Activated naive CD4-positive, alpha-beta T cell treated with anti-CD3 and anti-CD28 coated beads, Interleukin-2, amount 50 U/mL, for 72 hours (primary cell): ENCODE data around the gene COL11A1. TPM values are rescaled to one million over a fixed set of nuclear protein-coding genes. Genes with fewer than 3 reads are reported as not detected.
"Not testable (repeated sequence)": the region's sequence is repeated elsewhere in the genome, so short reads cannot be mapped to it uniquely, and the experiment has no call there.

Source experiments
- ATAC-seq, 2 donors: fragments of 150-1000 bp; cut with Tn5 transposase; 2 replicates each; pipeline ENCODE4 v1.10.0; 2021; ENCODE audit warnings: mild to moderate bottlenecking in 2 of 2, moderate library complexity in 2 of 2
- DNase-seq, 2 donors: peaks; one replicate each; pipeline ENCODE4 v3.0.0; 2021 to 2022; ENCODE audit warnings: low spot score in 2 of 2
- H3K27ac Mint-ChIP-seq, 2 donors: one replicate each; pipeline ENCODE4 v1.8.0; 2022; ENCODE audit warnings: mild to moderate bottlenecking in 2 of 2, mixed read lengths in 2 of 2
- H3K36me3 Mint-ChIP-seq, 2 donors: one replicate each; pipeline ENCODE4 v1.8.0; 2022; ENCODE audit warnings: mixed read lengths in 2 of 2
- H3K9me3 Mint-ChIP-seq, 2 donors: one replicate each; pipeline ENCODE4 v1.8.0; 2022; ENCODE audit warnings: mixed read lengths in 2 of 2
- total RNA-seq, 2 donors: library from RNA; stranded (reverse); gene quantifications; one replicate each; pipeline ENCODE4 v1.2.3, GENCODE V29; 2022

The COL11A1 gene
- total RNA-seq, 2 donors from 2014 or later, result not detected

DNA sequence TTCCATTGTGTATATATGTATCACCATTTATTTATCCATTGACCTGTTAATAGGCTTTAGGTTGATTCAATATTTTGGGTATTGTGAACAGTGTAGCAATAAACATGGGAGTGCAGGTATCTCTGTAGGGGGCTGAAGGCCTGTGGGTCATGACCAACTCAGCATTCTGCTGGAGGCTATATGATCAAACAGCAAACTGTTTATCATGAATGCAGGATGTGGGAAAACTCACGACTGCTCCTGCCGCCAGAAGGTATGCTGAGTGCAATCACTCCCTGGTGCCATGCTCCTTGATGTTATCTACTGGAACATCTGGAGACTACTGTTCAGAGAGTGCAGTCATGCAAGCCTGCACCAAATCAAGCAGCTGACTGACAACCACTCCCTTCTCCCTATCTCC, 275.2 kb downstream of the COL11A1 start:
- Mint-ChIP-seq H3K36me3 (no peaks in the 10 kb centered on the region), H3K9me3 (peaks cover 9 to 31% of the 10 kb centered on the region in 2 donors), H3K27ac (no peak overlapping the region)
- no peak for ATAC-seq
- no peak for DNase-seq

DNA sequence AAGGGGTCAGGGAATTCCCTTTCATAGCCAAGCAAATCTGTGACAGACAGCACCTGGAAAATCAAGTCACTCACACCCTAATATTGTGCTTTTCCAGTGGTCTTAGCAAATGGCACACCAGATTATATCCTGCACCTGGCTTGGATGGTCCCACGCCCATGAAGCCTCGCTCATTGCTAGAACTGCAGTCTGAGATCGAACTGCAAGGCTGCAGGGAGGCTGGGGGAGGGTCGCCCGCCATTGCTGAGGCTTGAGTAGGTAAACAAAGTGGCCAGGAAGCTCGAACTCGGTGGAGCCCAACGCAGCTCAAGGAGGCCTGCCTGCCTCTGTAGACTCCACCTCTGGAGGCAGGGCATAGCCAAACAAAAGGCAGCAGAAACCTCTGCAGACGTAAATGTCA, 281.6 kb downstream of the COL11A1 start:
- H3K27ac Mint-ChIP-seq, ATAC-seq, DNase-seq, H3K36me3 Mint-ChIP-seq: not testable (repeated sequence)
- peaks cover 18 to 26% of the 10 kb centered on the region in 2 donors for H3K9me3 Mint-ChIP-seq
